HCT116 (cell line): ENCODE data around the gene TOPORS. TPM values are rescaled to one million over a fixed set of nuclear protein-coding genes. Genes with fewer than 3 reads are reported as not detected.

ENCODE experiments used
- ATAC-seq: fragments of 200-7000 bp; cut with Tn5 transposase; 2 replicates; pipeline ENCODE4 v1.9.1; 2020; ENCODE audit warnings: mild to moderate bottlenecking, moderate library complexity
- BruUV-seq: library from RNA; stranded (reverse); fragments of 400-500 nt; replicated peaks from 2 replicates; lab custom pipeline; 2021; lab: Mats Ljungman, UMichigan
- CTCF ChIA-PET: fragments of 300-600 bp; sonication (Branson Sonifier 250); formaldehyde crosslinking; loops from one replicate; lab custom pipeline; 2021; ENCODE audit warnings: antibody characterized with exemption; lab: Charles Lee
- POLR2A ChIA-PET: fragments of 300-600, 350-600 bp; sonication (Branson Sonifier 250); formaldehyde crosslinking; loops from one replicate; lab custom pipeline; 2021; ENCODE audit warnings: antibody characterized with exemption; lab: Charles Lee
- RAD21 ChIA-PET, 2 experiments: fragments of 300-600 bp; sonication (Branson Sonifier 250); formaldehyde crosslinking; loops; one replicate each; lab custom pipeline; 2023; ENCODE audit warnings: low total read pairs in 2 of 2; ENCODE audit not compliant: uncharacterized antibody in 2 of 2, unreplicated experiment in 2 of 2, low non-redundant PET in 1 of 2; lab: Charles Lee
- DNase-seq: peaks from one replicate; pipeline ENCODE4 v3.0.0-alpha.2; 2010; ENCODE audit warnings: low read depth, low spot score
- H2AFZ ChIP-seq: fragments of 200-600 bp; shearing (Covaris generic), sonication (generic); 2 replicates; pipeline ENCODE4 v1.6.1; 2017; ENCODE audit warnings: low read depth, mixed run types, mixed read lengths, antibody characterized with exemption, low read length; ENCODE audit not compliant: poor library complexity, severe bottlenecking
- H3K27ac ChIP-seq: 2 replicates; pipeline ENCODE4 v1.5.1; 2012; ENCODE audit warnings: low read depth, low read length
- H3K27me3 ChIP-seq: fragments of 200-600 bp; sonication (generic); 2 replicates; pipeline ENCODE4 v1.6.1; 2016; ENCODE audit warnings: mixed run types, low read length, mixed read lengths; ENCODE audit not compliant: insufficient read depth
- H3K36me3 ChIP-seq, 2 experiments: fragments of 200-500 bp in 1 of 2; fragments of 200-600 bp in 1 of 2; sonication (Bioruptor generic) in 1 of 2; sonication (generic) in 1 of 2; 2 replicates each; pipeline versions ENCODE4 v1.5.1 to v1.6.1; 2014 to 2016; ENCODE audit warnings: low read length in 2 of 2, inconsistent platforms in 1 of 2, mixed read lengths in 1 of 2, mixed run types in 1 of 2; ENCODE audit not compliant: insufficient read depth in 2 of 2, control insufficient read depth in 1 of 2
- H3K4me1 ChIP-seq, 2 experiments: fragments of 200-600 bp in 1 of 2; sonication (generic) in 1 of 2; 2 replicates each; pipeline versions ENCODE4 v1.5.1 to v1.6.1; 2012 to 2017; ENCODE audit warnings: low read length in 2 of 2, inconsistent platforms in 1 of 2, mild to moderate bottlenecking in 1 of 2, mixed read lengths in 1 of 2, mixed run types in 1 of 2, moderate library complexity in 1 of 2; ENCODE audit not compliant: insufficient read depth in 2 of 2, control insufficient read depth in 1 of 2
- H3K4me2 ChIP-seq: fragments of 200-600 bp; sonication (generic); 2 replicates; pipeline ENCODE4 v1.6.1; 2017; ENCODE audit warnings: mixed run types, low read length, mixed read lengths
- H3K4me3 ChIP-seq, 2 experiments: fragments of 200-600 bp in 1 of 2; sonication (generic) in 1 of 2; replicated peaks in 1 of 2; 2 replicates each; pipeline ENCODE4 v1.5.1; 2011 to 2016; ENCODE audit warnings: low read length in 2 of 2, control low read depth in 1 of 2, low read depth in 1 of 2, mild to moderate bottlenecking in 1 of 2, mixed read lengths in 1 of 2, mixed run types in 1 of 2
- H3K79me2 ChIP-seq: fragments of 200-600 bp; sonication (generic); 2 replicates; pipeline ENCODE4 v1.6.1; 2017; ENCODE audit warnings: mild to moderate bottlenecking, mixed run types, low read length, moderate library complexity, mixed read lengths; ENCODE audit not compliant: insufficient read depth
- H3K9ac ChIP-seq: fragments of 200-600 bp; sonication (generic); 2 replicates; pipeline ENCODE4 v1.6.1; 2016; ENCODE audit warnings: low read length, mixed read lengths
- H3K9me2 ChIP-seq: fragments of 200-600 bp; sonication (generic), shearing (Covaris generic); 2 replicates; pipeline ENCODE4 v1.6.1; 2017; ENCODE audit warnings: mixed run types, mild to moderate bottlenecking, moderate library complexity; ENCODE audit not compliant: insufficient read depth
- H3K9me3 ChIP-seq, 2 experiments: fragments of 200-500 bp in 1 of 2; fragments of 200-600 bp in 1 of 2; sonication (Bioruptor generic) in 1 of 2; sonication (generic) in 1 of 2; 2 replicates each; pipeline ENCODE4 v1.6.1; 2014 to 2017; ENCODE audit warnings: low read length in 2 of 2, mixed read lengths in 2 of 2, inconsistent platforms in 1 of 2, low read depth in 1 of 2, mild to moderate bottlenecking in 1 of 2, mixed run types in 1 of 2, moderate library complexity in 1 of 2; ENCODE audit not compliant: control insufficient read depth in 1 of 2, insufficient read depth in 1 of 2
- H4K20me1 ChIP-seq: fragments of 200-600 bp; sonication (generic), shearing (Covaris generic); 2 replicates; pipeline ENCODE4 v1.6.1; 2017; ENCODE audit warnings: mixed run types, mild to moderate bottlenecking, moderate library complexity; ENCODE audit not compliant: insufficient read depth
- CEBPB ChIP-seq: IDR thresholded peaks from 2 replicates; pipeline ENCODE4 v1.6.1; 2012; ENCODE audit warnings: low read depth
- POLR2AphosphoS5 ChIP-seq: IDR thresholded peaks from 2 replicates; pipeline ENCODE4 v1.6.1; 2011; ENCODE audit warnings: mild to moderate bottlenecking, low read depth, low read length, moderate library complexity
- SIN3A ChIP-seq: IDR thresholded peaks from 2 replicates; pipeline ENCODE4 v1.6.1; 2012; ENCODE audit warnings: low read depth
- TCF7L2 ChIP-seq: IDR thresholded peaks from 2 replicates; pipeline ENCODE4 v1.7.0; 2011; ENCODE audit warnings: borderline replicate concordance, inconsistent platforms; ENCODE audit not compliant: insufficient read depth, insufficient read length; ENCODE audit errors: extremely low read depth
- ZNF274 ChIP-seq: fragments of 200-500 bp; sonication (Bioruptor generic); IDR thresholded peaks from 2 replicates; pipeline ENCODE4 v1.6.1; 2014; ENCODE audit warnings: mild to moderate bottlenecking, low read depth, low read length, inconsistent platforms
- intact Hi-C: fragments of 100-400 bp; cut with micrococcal nuclease; formaldehyde crosslinking; loops from 2 replicates; pipeline ENCODE4 v1.10.0; 2022
- total RNA-seq: library from RNA; stranded (reverse); gene quantifications from one replicate; pipeline ENCODE4 v1.2.1, GENCODE V29; 2021; ENCODE audit not compliant: unreplicated experiment

The TOPORS gene
- total RNA-seq, 1 experiment from 2014 or later = 12.7 TPM

GRCh38 chr9:32551276-32552051 lies 922 bp downstream of the TOPORS start:
- no peaks in the 10 kb centered on the region for H3K9me3 ChIP-seq
- H3K4me2 ChIP-seq = peak overlapping the region; percentile 94
- peak overlapping the region; percentile 83 for H3K27ac ChIP-seq
- DNase-seq (peak; percentile 23), ATAC-seq (peak; percentile 34)
- no peaks in the 10 kb centered on the region for H4K20me1 ChIP-seq
- TF ChIP-seq CEBPB (no peak), SIN3A (peak; percentile 45; the same call in 1 of the 2 replicates)
- intact Hi-C loops = no loop called here
- H3K27me3 ChIP-seq = no peaks in the 10 kb centered on the region
- H3K4me3 ChIP-seq = peak overlapping the region; percentile 61 to 83
- H3K9me2 ChIP-seq = no peaks in the 10 kb centered on the region
- peaks cover 8 to 22% of the 10 kb centered on the region in 2 experiments for H3K4me1 ChIP-seq
- ChIA-PET POLR2A (interaction anchor here (1.4 to 2.3 kb wide), 2 partner anchors 30 to 474 kb away, joined by 3 to 6 read pairs; partner anchors contain the start of gene DNAJA1), RAD21 (interaction anchor here in 1 of 2 experiments (1.1 kb wide), 1 partner anchor 25 kb away, joined by 3 read pairs; the partner anchor contains the start of gene RIGI), CTCF (interaction anchor here (1.6 to 1.9 kb wide), 2 partner anchors 25 to 172 kb away, joined by 3 to 16 read pairs; no protein-coding TSS in a partner anchor)
- no peaks in the 10 kb centered on the region; a peak in 2 of 4 replicates for H3K36me3 ChIP-seq
- H2AFZ ChIP-seq = no peak overlapping the region
- H3K79me2 ChIP-seq = peaks cover 69% of the 10 kb centered on the region
- no TSS peak for BruUV-seq
- peak overlapping the region; percentile 75 for H3K9ac ChIP-seq

DNA sequence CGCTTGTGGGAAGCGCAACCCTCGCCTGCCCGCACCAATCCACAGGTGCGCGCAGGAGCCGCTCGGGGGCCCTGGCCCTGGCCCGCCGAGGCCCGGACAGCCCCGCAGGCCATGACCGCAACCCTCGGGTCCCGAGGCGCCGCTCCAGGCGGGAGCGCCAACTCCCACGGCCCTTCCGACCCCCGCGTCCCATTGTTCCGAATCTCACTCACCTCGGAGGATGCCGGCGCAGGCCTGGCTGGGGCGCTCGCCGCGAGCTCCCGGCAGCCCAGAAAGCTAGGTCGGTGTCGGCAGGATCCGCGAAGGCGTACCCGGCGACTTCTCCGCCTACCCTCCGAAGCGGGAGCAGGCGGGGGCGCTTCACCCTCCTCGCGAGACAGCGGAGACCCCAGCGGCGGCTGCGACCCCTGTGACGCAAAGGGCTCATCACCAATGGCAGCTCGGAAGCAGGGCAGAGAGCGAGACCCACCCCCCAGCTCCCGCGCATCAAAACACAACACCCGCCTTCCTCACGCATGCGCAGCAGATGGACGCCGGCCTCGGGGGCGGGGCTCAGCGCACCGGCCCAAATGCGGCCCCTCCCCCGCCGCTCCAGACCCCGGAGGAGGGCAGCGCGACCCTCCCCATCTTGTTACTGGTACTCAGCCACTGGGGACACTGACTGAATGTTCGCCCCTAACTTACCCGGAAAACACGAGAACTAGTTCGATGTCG lies 1.7 kb downstream of the TOPORS start:
- H3K4me2 ChIP-seq = peak overlapping the region; percentile 94
- ATAC-seq (peak; percentile 62), DNase-seq (no peak)
- no peaks in the 10 kb centered on the region; a peak in 2 of 4 replicates for H3K36me3 ChIP-seq
- H3K4me3 ChIP-seq = peak overlapping the region; percentile 61 to 83
- H3K9me2 ChIP-seq = no peaks in the 10 kb centered on the region
- H4K20me1 ChIP-seq = no peaks in the 10 kb centered on the region
- no peaks in the 10 kb centered on the region for H3K27me3 ChIP-seq
- RAD21 ChIA-PET = interaction anchor here in 1 of 2 experiments (0.7 kb wide), 1 partner anchor 24 kb away, joined by 3 read pairs; no protein-coding TSS in a partner anchor
- H3K4me1 ChIP-seq = peaks cover 8 to 22% of the 10 kb centered on the region in 2 experiments
- CTCF ChIA-PET = interaction anchor here (1.6 to 1.7 kb wide), 2 partner anchors 24 to 172 kb away, joined by 3 to 6 read pairs; no protein-coding TSS in a partner anchor
- TF ChIP-seq POLR2AphosphoS5 (0 out of 2 replicates have a peak, but pooled peaks have one; percentile 22), ZNF274 (no peak), TCF7L2 (peak; percentile 45)
- peak overlapping the region; percentile 75 for H3K9ac ChIP-seq
- intact Hi-C loops = no loop called here
- H3K79me2 ChIP-seq = peaks cover 72% of the 10 kb centered on the region
- POLR2A ChIA-PET = interaction anchor here (0.7 kb wide), 1 partner anchor 14 kb away, joined by 3 read pairs; no protein-coding TSS in a partner anchor
- no peaks in the 10 kb centered on the region for H3K9me3 ChIP-seq
- no peak overlapping the region for H2AFZ ChIP-seq
- no TSS peak for BruUV-seq
- H3K27ac ChIP-seq = peak overlapping the region; percentile 83
